GM23338 (cell line): ENCODE data around the gene ZNF200. TPM values are rescaled to one million over a fixed set of nuclear protein-coding genes. Genes with fewer than 3 reads are reported as not detected.

Experiments
- ATAC-seq: fragments of 200-7000 bp; cut with Tn5 transposase; 3 replicates; pipeline ENCODE4 v1.9.1; 2020
- DNase-seq: peaks from one replicate; pipeline ENCODE4 v3.0.0-alpha.2; 2015; ENCODE audit warnings: low spot score
- H2AFZ ChIP-seq: fragments of 200-600 bp; sonication (generic); 2 replicates; pipeline ENCODE4 v1.8.0; 2016; ENCODE audit warnings: antibody characterized with exemption, mild to moderate bottlenecking, moderate library complexity
- H3F3A ChIP-seq: fragments of 200-600 bp; sonication (generic); replicated peaks from 2 replicates; pipeline ENCODE4 v1.8.0; 2017; ENCODE audit warnings: antibody characterized with exemption, mixed run types, low read depth
- H3K27ac ChIP-seq: fragments of 200-600 bp; sonication (generic); 2 replicates; pipeline ENCODE4 v1.6.1; 2016; ENCODE audit warnings: low read depth
- H3K27me3 ChIP-seq: fragments of 200-600 bp; sonication (generic); 2 replicates; pipeline ENCODE4 v1.8.0; 2016; ENCODE audit warnings: mild to moderate bottlenecking, mixed run types, moderate library complexity; ENCODE audit not compliant: insufficient read depth
- H3K36me3 ChIP-seq: fragments of 200-600 bp; sonication (generic); 2 replicates; pipeline ENCODE4 v1.8.0; 2016; ENCODE audit warnings: mild to moderate bottlenecking; ENCODE audit not compliant: insufficient read depth
- H3K4me1 ChIP-seq: fragments of 200-600 bp; sonication (generic); 2 replicates; pipeline ENCODE4 v1.8.0; 2016; ENCODE audit warnings: mild to moderate bottlenecking, moderate library complexity; ENCODE audit not compliant: insufficient read depth
- H3K4me2 ChIP-seq: fragments of 200-600 bp; sonication (generic); 2 replicates; pipeline ENCODE4 v1.7.1; 2017; ENCODE audit warnings: mixed run types
- H3K4me3 ChIP-seq: fragments of 200-600 bp; sonication (generic); 2 replicates; pipeline ENCODE4 v1.6.1; 2016; ENCODE audit warnings: mixed run types
- H3K79me2 ChIP-seq: fragments of 200-600 bp; sonication (generic); replicated peaks from 2 replicates; pipeline ENCODE4 v1.8.0; 2017; ENCODE audit warnings: mild to moderate bottlenecking; ENCODE audit not compliant: insufficient read depth
- H3K9me2 ChIP-seq: fragments of 200-600 bp; sonication (generic); 2 replicates; pipeline ENCODE4 v1.8.0; 2017; ENCODE audit not compliant: insufficient read depth
- H4K20me1 ChIP-seq: fragments of 200-600 bp; sonication (generic); replicated peaks from 2 replicates; pipeline ENCODE4 v1.8.0; 2017; ENCODE audit warnings: mild to moderate bottlenecking; ENCODE audit not compliant: insufficient read depth
- H3K27ac Mint-ChIP-seq: 2 replicates; pipeline ENCODE4 v1.8.0; 2020; ENCODE audit warnings: inconsistent platforms, mild to moderate bottlenecking, moderate library complexity, mixed read lengths
- H3K27me3 Mint-ChIP-seq: 3 replicates; pipeline ENCODE4 v1.8.0; 2022; ENCODE audit warnings: low read depth, mild to moderate bottlenecking, moderate library complexity, mixed read lengths, inconsistent platforms; ENCODE audit not compliant: insufficient read depth, poor library complexity
- H3K36me3 Mint-ChIP-seq: 3 replicates; pipeline ENCODE4 v1.8.0; 2021; ENCODE audit warnings: low read depth, mild to moderate bottlenecking, inconsistent platforms, moderate library complexity, mixed read lengths
- H3K4me1 Mint-ChIP-seq: 3 replicates; pipeline ENCODE4 v1.8.0; 2020; ENCODE audit warnings: mild to moderate bottlenecking, inconsistent platforms, mixed read lengths
- H3K4me3 Mint-ChIP-seq: 3 replicates; pipeline ENCODE4 v1.8.0; 2021; ENCODE audit warnings: moderate library complexity, mild to moderate bottlenecking, inconsistent platforms, mixed read lengths
- H3K9me3 Mint-ChIP-seq: 3 replicates; pipeline ENCODE4 v1.8.0; 2020; ENCODE audit warnings: moderate library complexity, mild to moderate bottlenecking, inconsistent platforms, mixed read lengths
- CREB1 ChIP-seq: fragments of 250-450 bp; sonication (Bioruptor Pico); IDR thresholded peaks from 2 replicates; pipeline ENCODE4 v1.5.0; 2020; ENCODE audit warnings: low read depth, mild to moderate bottlenecking, moderate library complexity
- CTCF ChIP-seq, 2 experiments: fragments of 200-600 bp in 1 of 2; sonication (generic) in 1 of 2; conservative IDR thresholded peaks; 2 replicates each; pipeline versions ENCODE4 v1.5.1 to v1.6.1; 2016 to 2017; ENCODE audit warnings: antibody characterized with exemption in 2 of 2, low read depth in 2 of 2, mild to moderate bottlenecking in 2 of 2, moderate library complexity in 1 of 2
- ETS1 ChIP-seq: IDR thresholded peaks from 2 replicates; pipeline ENCODE4 v1.6.1; 2016; ENCODE audit warnings: antibody characterized with exemption
- EZH2 ChIP-seq: fragments of 200-600 bp; sonication (generic); IDR thresholded peaks from one replicate; pipeline ENCODE4 v1.8.0; 2017; ENCODE audit warnings: antibody characterized with exemption, mild to moderate bottlenecking, low read depth; ENCODE audit not compliant: unreplicated experiment
- EZH2phosphoT487 ChIP-seq: fragments of 200-600 bp; sonication (generic); IDR thresholded peaks from one replicate; pipeline ENCODE4 v1.8.1; 2018; ENCODE audit warnings: antibody characterized with exemption; ENCODE audit not compliant: unreplicated experiment
- JUNB ChIP-seq: IDR thresholded peaks from one replicate; pipeline ENCODE4 v1.6.1; 2016; ENCODE audit warnings: antibody characterized with exemption; ENCODE audit not compliant: unreplicated experiment
- NANOG ChIP-seq: IDR thresholded peaks from 2 replicates; pipeline ENCODE4 v1.6.1; 2016; ENCODE audit warnings: antibody characterized with exemption, borderline replicate concordance
- POLR2AphosphoS5 ChIP-seq: IDR thresholded peaks from 2 replicates; pipeline ENCODE4 v1.6.1; 2016; ENCODE audit warnings: antibody characterized with exemption, low read depth
- REST ChIP-seq: IDR thresholded peaks from one replicate; pipeline ENCODE4 v1.6.1; 2018; ENCODE audit warnings: antibody characterized with exemption; ENCODE audit not compliant: unreplicated experiment
- STAT1 ChIP-seq: IDR thresholded peaks from one replicate; pipeline ENCODE4 v1.6.1; 2016; ENCODE audit warnings: antibody characterized with exemption; ENCODE audit not compliant: unreplicated experiment
- ZNF114 ChIP-seq: fragments of 250-450 bp; sonication (Bioruptor Pico); IDR thresholded peaks from 2 replicates; pipeline ENCODE4 v1.5.0; 2020; ENCODE audit warnings: mild to moderate bottlenecking, moderate library complexity
- ZNF331 ChIP-seq: fragments of 250-450 bp; sonication (Bioruptor Pico); IDR thresholded peaks from 2 replicates; pipeline ENCODE4 v1.5.0; 2020; ENCODE audit warnings: low read depth, mild to moderate bottlenecking, moderate library complexity
- ZNF462 ChIP-seq: fragments of 250-450 bp; sonication (Bioruptor Pico); IDR thresholded peaks from 2 replicates; pipeline ENCODE4 v1.5.0; 2020; ENCODE audit warnings: mild to moderate bottlenecking, moderate library complexity
- polyA plus RNA-seq: library from polyadenylated mRNA; unstranded; fragments of >200 nt; fragmentation: Nextera tagmentation; extraction: Ambion mirVana; gene quantifications from 2 replicates; pipeline ENCODE4 v1.2.1, GENCODE V29; 2016
- total RNA-seq: library from RNA; depleted of rRNA; stranded (reverse); fragments of >200 nt; shearing (Covaris generic); gene quantifications from 2 replicates; pipeline ENCODE4 v1.2.3, GENCODE V29; 2014

The ZNF200 gene
- total and polyA plus RNA-seq, 2 experiments from 2014 or later, result 9.2 to 9.7 TPM

GRCh38 chr16:3262517-3262916 is 27.6 kb upstream of the ZNF200 start:
- H3K36me3 Mint-ChIP-seq, result peaks cover 10% of the 10 kb centered on the region; the same call in 2 of the 3 replicates
- H3K36me3 ChIP-seq, result no peaks in the 10 kb centered on the region
- no peaks in the 10 kb centered on the region for H4K20me1 ChIP-seq
- no peaks in the 10 kb centered on the region for H3K4me1 ChIP-seq
- peaks cover 30% of the 10 kb centered on the region for H3K27me3 Mint-ChIP-seq
- H3K4me2 ChIP-seq, result no peak overlapping the region
- peaks cover 3% of the 10 kb centered on the region; the same call in 1 of the 3 replicates for H3K4me1 Mint-ChIP-seq
- peaks cover 12% of the 10 kb centered on the region; the same call in 1 of the 2 replicates for H3K9me2 ChIP-seq
- no peak for DNase-seq
- H3K27ac Mint-ChIP-seq, result no peak overlapping the region
- no peak overlapping the region for H2AFZ ChIP-seq
- TF ChIP-seq STAT1 (no peak), JUNB (no peak), EZH2phosphoT487 (no peak), EZH2 (no peak), CREB1 (CRISPR knock-in tag) (no peak), POLR2AphosphoS5 (no peak), ZNF114 (no peak), ZNF331 (CRISPR knock-in tag) (no peak), NANOG (no peak), ETS1 (no peak), REST (no peak), ZNF462 (CRISPR knock-in tag) (no peak), CTCF (conservative IDR thresholded peaks at IDR 0.05; ENCODE audit: low read depth in 2 of 2) (no peak)
- no peak overlapping the region for H3K27ac ChIP-seq
- H3K79me2 ChIP-seq, result no peaks in the 10 kb centered on the region
- peak overlapping the region; percentile 51 for H3K4me3 Mint-ChIP-seq
- H3K27me3 ChIP-seq, result peaks cover 10% of the 10 kb centered on the region
- no peak for ATAC-seq
- peaks cover 11% of the 10 kb centered on the region for H3F3A ChIP-seq
- no peak overlapping the region for H3K4me3 ChIP-seq
- H3K9me3 Mint-ChIP-seq, result peaks cover 77% of the 10 kb centered on the region
